SU-DHL-6 (cell line): ENCODE measurements around the gene SCGB1C2.

Experiments
- CTCF ChIP-seq: fragments of 200-600 bp; sonication (generic); IDR thresholded peaks from one replicate; pipeline ENCODE4 v1.5.1; 2017; ENCODE audit warnings: antibody characterized with exemption, mild to moderate bottlenecking, low read length, moderate library complexity; ENCODE audit not compliant: insufficient read depth, poor library complexity, severe bottlenecking
- EZH2phosphoT487 ChIP-seq: fragments of 200-600 bp; sonication (generic), shearing (Covaris generic); conservative IDR thresholded peaks from 2 replicates; pipeline ENCODE4 v1.6.1; 2018; ENCODE audit warnings: mild to moderate bottlenecking, antibody characterized with exemption, low read length, moderate library complexity, mixed read lengths

- TF ChIP-seq CTCF = no peak
- TF ChIP-seq EZH2phosphoT487 = no peak
Measured at GRCh38 chr17:152860-153420, 15.6 kb downstream of the SCGB1C2 start.
